Ishikawa (cell line): ENCODE measurements around the gene INPP4B.

ENCODE experiments used
- CEBPB ChIP-seq: IDR thresholded peaks from 2 replicates; pipeline ENCODE4 v1.6.1; 2012
- CREB1 ChIP-seq: IDR thresholded peaks from 2 replicates; pipeline ENCODE4 v1.6.1; 2012; ENCODE audit warnings: low read depth
- EGR1 ChIP-seq: IDR thresholded peaks from 2 replicates; pipeline ENCODE4 v1.6.1; 2012
- EP300 ChIP-seq: IDR thresholded peaks from 2 replicates; pipeline ENCODE4 v1.6.1; 2012; ENCODE audit warnings: borderline replicate concordance
- FOXM1 ChIP-seq: IDR thresholded peaks from 2 replicates; pipeline ENCODE4 v1.6.1; 2012; ENCODE audit warnings: low read depth, borderline replicate concordance
- NFIC ChIP-seq: IDR thresholded peaks from 2 replicates; pipeline ENCODE4 v1.6.1; 2012
- RAD21 ChIP-seq: IDR thresholded peaks from 2 replicates; pipeline ENCODE4 v1.6.1; 2012; ENCODE audit warnings: low read depth
- TAF1 ChIP-seq: IDR thresholded peaks from 2 replicates; pipeline ENCODE4 v1.6.1; 2012; ENCODE audit warnings: low read depth, mild to moderate bottlenecking
- TCF12 ChIP-seq: IDR thresholded peaks from 2 replicates; pipeline ENCODE4 v1.6.1; 2012; ENCODE audit warnings: low read depth
- TEAD4 ChIP-seq: IDR thresholded peaks from 2 replicates; pipeline ENCODE4 v1.6.1; 2012
- YY1 ChIP-seq: IDR thresholded peaks from 2 replicates; pipeline ENCODE4 v1.6.1; 2012; ENCODE audit warnings: low read depth
- ZBTB7A ChIP-seq: IDR thresholded peaks from 2 replicates; pipeline ENCODE4 v1.6.1; 2012; ENCODE audit warnings: low read depth
- TF ChIP-seq, protein P1 (sequence below): IDR thresholded peaks from 2 replicates; pipeline ENCODE4 v1.6.1; 2012
- TF ChIP-seq, protein P2 (sequence below): IDR thresholded peaks from 2 replicates; pipeline ENCODE4 v1.6.1; 2012; ENCODE audit warnings: low read depth, mild to moderate bottlenecking
- TF ChIP-seq, protein P3 (sequence below): IDR thresholded peaks from 2 replicates; pipeline ENCODE4 v1.6.1; 2012

INPP4B gene

GRCh38 chr4:142360657-142361056 lies 485.4 kb downstream of the INPP4B start:
- TF ChIP-seq RAD21 (no peak), EP300 (no peak), ZBTB7A (no peak), NFIC (no peak), TCF12 (no peak), CREB1 (no peak), TEAD4 (no peak), FOXM1 (no peak), TAF1 (no peak), YY1 (no peak), CEBPB (no peak), EGR1 (no peak)
- TF ChIP-seq, protein P1, sequence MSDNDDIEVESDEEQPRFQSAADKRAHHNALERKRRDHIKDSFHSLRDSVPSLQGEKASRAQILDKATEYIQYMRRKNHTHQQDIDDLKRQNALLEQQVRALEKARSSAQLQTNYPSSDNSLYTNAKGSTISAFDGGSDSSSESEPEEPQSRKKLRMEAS: no peak
- TF ChIP-seq, protein P2, sequence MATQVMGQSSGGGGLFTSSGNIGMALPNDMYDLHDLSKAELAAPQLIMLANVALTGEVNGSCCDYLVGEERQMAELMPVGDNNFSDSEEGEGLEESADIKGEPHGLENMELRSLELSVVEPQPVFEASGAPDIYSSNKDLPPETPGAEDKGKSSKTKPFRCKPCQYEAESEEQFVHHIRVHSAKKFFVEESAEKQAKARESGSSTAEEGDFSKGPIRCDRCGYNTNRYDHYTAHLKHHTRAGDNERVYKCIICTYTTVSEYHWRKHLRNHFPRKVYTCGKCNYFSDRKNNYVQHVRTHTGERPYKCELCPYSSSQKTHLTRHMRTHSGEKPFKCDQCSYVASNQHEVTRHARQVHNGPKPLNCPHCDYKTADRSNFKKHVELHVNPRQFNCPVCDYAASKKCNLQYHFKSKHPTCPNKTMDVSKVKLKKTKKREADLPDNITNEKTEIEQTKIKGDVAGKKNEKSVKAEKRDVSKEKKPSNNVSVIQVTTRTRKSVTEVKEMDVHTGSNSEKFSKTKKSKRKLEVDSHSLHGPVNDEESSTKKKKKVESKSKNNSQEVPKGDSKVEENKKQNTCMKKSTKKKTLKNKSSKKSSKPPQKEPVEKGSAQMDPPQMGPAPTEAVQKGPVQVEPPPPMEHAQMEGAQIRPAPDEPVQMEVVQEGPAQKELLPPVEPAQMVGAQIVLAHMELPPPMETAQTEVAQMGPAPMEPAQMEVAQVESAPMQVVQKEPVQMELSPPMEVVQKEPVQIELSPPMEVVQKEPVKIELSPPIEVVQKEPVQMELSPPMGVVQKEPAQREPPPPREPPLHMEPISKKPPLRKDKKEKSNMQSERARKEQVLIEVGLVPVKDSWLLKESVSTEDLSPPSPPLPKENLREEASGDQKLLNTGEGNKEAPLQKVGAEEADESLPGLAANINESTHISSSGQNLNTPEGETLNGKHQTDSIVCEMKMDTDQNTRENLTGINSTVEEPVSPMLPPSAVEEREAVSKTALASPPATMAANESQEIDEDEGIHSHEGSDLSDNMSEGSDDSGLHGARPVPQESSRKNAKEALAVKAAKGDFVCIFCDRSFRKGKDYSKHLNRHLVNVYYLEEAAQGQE: no peak
- TF ChIP-seq, protein P3, sequence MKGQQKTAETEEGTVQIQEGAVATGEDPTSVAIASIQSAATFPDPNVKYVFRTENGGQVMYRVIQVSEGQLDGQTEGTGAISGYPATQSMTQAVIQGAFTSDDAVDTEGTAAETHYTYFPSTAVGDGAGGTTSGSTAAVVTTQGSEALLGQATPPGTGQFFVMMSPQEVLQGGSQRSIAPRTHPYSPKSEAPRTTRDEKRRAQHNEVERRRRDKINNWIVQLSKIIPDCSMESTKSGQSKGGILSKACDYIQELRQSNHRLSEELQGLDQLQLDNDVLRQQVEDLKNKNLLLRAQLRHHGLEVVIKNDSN: no peak

GRCh38 chr4:142358656-142359055 lies 487.4 kb downstream of the INPP4B start:
- no peak for TF ChIP-seq CEBPB
- no peak for TF ChIP-seq CREB1
- TF ChIP-seq ZBTB7A: no peak
- no peak for TF ChIP-seq EGR1
- no peak for TF ChIP-seq FOXM1

- TF ChIP-seq NFIC (no peak), EP300 (no peak), CEBPB (no peak), CREB1 (no peak), FOXM1 (no peak), RAD21 (no peak), TCF12 (no peak), YY1 (no peak), TAF1 (no peak), EGR1 (no peak), TEAD4 (no peak), ZBTB7A (no peak)
- TF ChIP-seq, protein P3: no peak
- TF ChIP-seq, protein P1: no peak
- TF ChIP-seq, protein P2: no peak
Observed at GRCh38 chr4:142356801-142357200, 489.3 kb downstream of the INPP4B start.

GRCh38 chr4:142356118-142356759 lies 489.9 kb downstream of the INPP4B start:
- no peak for TF ChIP-seq NFIC
- TF ChIP-seq CEBPB: no peak
- no peak for TF ChIP-seq TAF1
- no peak for TF ChIP-seq YY1
- TF ChIP-seq TCF12: no peak

- TF ChIP-seq CREB1 (no peak), YY1 (no peak), TEAD4 (no peak), NFIC (no peak), CEBPB (no peak), FOXM1 (no peak), EGR1 (no peak), TAF1 (no peak), ZBTB7A (no peak)
- TF ChIP-seq, protein P3: no peak
Observed at GRCh38 chr4:142355421-142355930, 490.6 kb downstream of the INPP4B start.
